Endothelial cell of umbilical vein (primary cell): ENCODE measurements around the gene NRXN3. TPM values are rescaled to one million over a fixed set of nuclear protein-coding genes. Genes with fewer than 3 reads are reported as not detected.

Source experiments
- BruUV-seq: library from RNA; stranded (reverse); fragments of 400-500 nt; replicated peaks from 2 replicates; lab custom pipeline; 2021; lab: Mats Ljungman, UMichigan
- CTCF ChIA-PET: fragments of 300-600, 350-600 bp; sonication (Branson Sonifier 250); formaldehyde crosslinking; loops from one replicate; lab custom pipeline; 2021; ENCODE audit warnings: antibody characterized with exemption, inconsistent platforms; lab: Charles Lee
- POLR2A ChIA-PET: fragments of 300-600, 350-600 bp; sonication (Branson Sonifier 250); formaldehyde crosslinking; loops from one replicate; lab custom pipeline; 2021; ENCODE audit warnings: antibody characterized with exemption, inconsistent platforms; lab: Charles Lee
- DNase-seq: peaks from one replicate; pipeline ENCODE4 v3.0.0-alpha.2; 2011; ENCODE audit warnings: low read depth, low spot score
- FAIRE-seq: peaks from 2 replicates; lab custom pipeline; 2011; peaks lifted over from hg19 to GRCh38; lab: Jason Lieb, UNC
- H2AFZ ChIP-seq: 2 replicates; pipeline ENCODE4 v1.6.0; 2012; ENCODE audit warnings: low read depth, low read length, control low read depth, inconsistent platforms
- H3K27ac ChIP-seq: 2 replicates; pipeline ENCODE4 v1.5.1; 2011; ENCODE audit warnings: low read depth, mild to moderate bottlenecking, control low read depth, low read length, moderate library complexity; ENCODE audit not compliant: insufficient read depth
- H3K27me3 ChIP-seq, 2 experiments: 2 replicates each; pipeline versions ENCODE4 v1.6.0 to v1.6.1; 2011; ENCODE audit warnings: low read length in 2 of 2, mixed read lengths in 1 of 2; ENCODE audit not compliant: control insufficient read depth in 2 of 2, insufficient read depth in 2 of 2
- H3K36me3 ChIP-seq, 2 experiments: 2 replicates in 1 of 2; 3 replicates in 1 of 2; pipeline ENCODE4 v1.5.1; 2011; ENCODE audit warnings: low read length in 2 of 2, mild to moderate bottlenecking in 1 of 2, moderate library complexity in 1 of 2; ENCODE audit not compliant: control insufficient read depth in 2 of 2, insufficient read depth in 2 of 2; ENCODE audit errors: extremely low read depth in 1 of 2
- H3K4me1 ChIP-seq: 3 replicates; pipeline ENCODE4 v1.5.1; 2011; ENCODE audit warnings: mild to moderate bottlenecking, low read length; ENCODE audit not compliant: control insufficient read depth, insufficient read depth; ENCODE audit errors: extremely low read depth
- H3K4me2 ChIP-seq: 2 replicates; pipeline ENCODE4 v1.6.1; 2011; ENCODE audit warnings: low read length, control low read depth, mixed read lengths; ENCODE audit not compliant: insufficient read depth
- H3K4me3 ChIP-seq, 3 experiments: fragments of 200-600 bp in 1 of 3; sonication (generic), shearing (Covaris generic) in 1 of 3; replicated peaks in 1 of 3; 2 replicates each; pipeline ENCODE4 v1.5.1; 2011 to 2016; ENCODE audit warnings: control low read depth in 3 of 3, low read length in 3 of 3, mild to moderate bottlenecking in 2 of 3, inconsistent platforms in 1 of 3, low read depth in 1 of 3, moderate library complexity in 1 of 3; ENCODE audit not compliant: insufficient read depth in 1 of 3
- H3K79me2 ChIP-seq: 2 replicates; pipeline ENCODE4 v1.6.0; 2012; ENCODE audit warnings: low read length, inconsistent platforms; ENCODE audit not compliant: control insufficient read depth, insufficient read depth
- H3K9ac ChIP-seq: replicated peaks from 2 replicates; pipeline ENCODE3; 2011; ENCODE audit warnings: low read length, control low read depth; ENCODE audit not compliant: insufficient read depth; ENCODE audit errors: extremely low read depth
- H3K9me1 ChIP-seq: replicated peaks from 3 replicates; pipeline ENCODE4 v1.6.0; 2011; ENCODE audit warnings: mild to moderate bottlenecking, low read length; ENCODE audit not compliant: control insufficient read depth, insufficient read depth; ENCODE audit errors: extremely low read depth
- H3K9me3 ChIP-seq: replicated peaks from 2 replicates; pipeline ENCODE4 v1.5.1; 2012; ENCODE audit warnings: low read length, inconsistent platforms; ENCODE audit not compliant: control insufficient read depth, insufficient read depth
- H4K20me1 ChIP-seq: replicated peaks from 2 replicates; pipeline ENCODE3; 2011; ENCODE audit warnings: mild to moderate bottlenecking, low read length; ENCODE audit not compliant: control insufficient read depth, insufficient read depth; ENCODE audit errors: extremely low read depth
- EZH2 ChIP-seq: IDR thresholded peaks from 2 replicates; pipeline ENCODE4 v1.6.1; 2012; ENCODE audit warnings: borderline replicate concordance, low read depth, mild to moderate bottlenecking, moderate library complexity, low read length, inconsistent platforms; ENCODE audit not compliant: severe bottlenecking
- FOS ChIP-seq: IDR thresholded peaks from 2 replicates; pipeline ENCODE4 v1.6.1; 2011; ENCODE audit warnings: mild to moderate bottlenecking, low read length, moderate library complexity, borderline replicate concordance; ENCODE audit not compliant: insufficient read depth
- GATA2 ChIP-seq: IDR thresholded peaks from 2 replicates; pipeline ENCODE4 v1.7.0; 2011; ENCODE audit warnings: low read depth, mild to moderate bottlenecking, moderate library complexity, mixed read lengths, low read length; ENCODE audit not compliant: insufficient read length, insufficient read depth
- JUN ChIP-seq: IDR thresholded peaks from 2 replicates; pipeline ENCODE4 v1.6.1; 2011; ENCODE audit warnings: borderline replicate concordance, low read depth; ENCODE audit not compliant: insufficient read length, insufficient read depth
- MYC ChIP-seq: IDR thresholded peaks from one replicate; pipeline ENCODE4 v1.6.1; 2011; ENCODE audit warnings: mild to moderate bottlenecking, low read depth, low read length
- POLR2A ChIP-seq: IDR thresholded peaks from 2 replicates; pipeline ENCODE4 v1.6.1; 2012; ENCODE audit warnings: low read depth, mild to moderate bottlenecking, control low read depth, low read length
- POLR2AphosphoS5 ChIP-seq: IDR thresholded peaks from 2 replicates; pipeline ENCODE4 v1.6.1; 2012; ENCODE audit warnings: low read depth, mild to moderate bottlenecking, control low read depth, low read length, moderate library complexity; ENCODE audit not compliant: insufficient read depth
- dilution Hi-C: fragments of 300-500 bp; cut with MboI; formaldehyde crosslinking; loops from one replicate; pipeline ENCODE4 v1.15.0; 2019; ENCODE audit warnings: low sequenced_read_pairs; ENCODE audit not compliant: extremely low pct_ligation_motif_present
- intact Hi-C: fragments of 100-400 bp; cut with micrococcal nuclease; formaldehyde crosslinking; loops from one replicate; pipeline ENCODE4 v1.10.0; 2022
- polyA plus RNA-seq, 4 experiments: library from polyadenylated mRNA; depleted of rRNA in 3 of 4; stranded (reverse) in 3 of 4; unstranded in 1 of 4; fragments of >200 nt; gene quantifications; 2 replicates each; pipeline versions ENCODE4 v1.2.1 to v1.2.3, GENCODE V29; 2011 to 2012; ENCODE audit warnings: missing spikeins in 1 of 4
- total RNA-seq: library from RNA; stranded (reverse); gene quantifications from 2 replicates; pipeline ENCODE4 v1.2.3, GENCODE V29; 2021
- TF ChIP-seq, protein P1 (sequence below): IDR thresholded peaks from 2 replicates; pipeline ENCODE4 v1.6.1; 2011; ENCODE audit not compliant: insufficient read depth, insufficient read length
- TF ChIP-seq, protein P2 (sequence below), 2 donors: IDR thresholded peaks; 1 replicate in 1 of 2; 2 replicates in 1 of 2; pipeline ENCODE4 v1.5.1; 2011; ENCODE audit warnings: low read length in 2 of 2, mild to moderate bottlenecking in 2 of 2, moderate library complexity in 2 of 2, control low read depth in 1 of 2, inconsistent platforms in 1 of 2, low read depth in 1 of 2; ENCODE audit not compliant: insufficient read depth in 1 of 2; ENCODE audit errors: extremely low read depth in 1 of 2

NRXN3 gene
- total and polyA plus RNA-seq, 2 donors (not counting 3 experiments of a cell fraction or from before 2014, with no cell fraction given) = 0.72 to 4.2 TPM

DNA sequence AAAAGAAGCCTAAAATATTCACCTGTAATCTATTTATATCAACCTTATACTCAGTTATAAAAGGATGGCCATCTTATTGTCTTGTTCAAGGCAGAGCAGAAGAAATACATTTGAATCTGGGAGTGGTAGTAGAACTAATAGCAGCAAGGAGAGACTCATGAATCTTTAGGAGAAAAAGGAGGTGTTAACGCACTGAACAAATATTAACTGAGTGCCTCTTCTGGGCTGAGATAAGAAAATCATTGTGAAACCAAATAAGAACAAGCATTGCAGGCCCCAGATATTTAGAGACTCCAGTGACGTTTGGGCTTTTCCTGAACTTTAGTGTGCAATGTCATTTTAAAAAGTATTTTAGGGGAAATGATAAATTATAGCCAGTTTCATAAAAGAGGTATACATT lies 1250.6 kb downstream of the NRXN3 start:
- intact Hi-C loops = no loop called here
- ChIA-PET CTCF (interaction anchor here (1.5 kb wide), 1 partner anchor 12 kb away, joined by 4 read pairs; no protein-coding TSS in a partner anchor), POLR2A (no interaction called here)
- dilution Hi-C loops = no loop called here
- Histone ChIP-seq H3K27ac (no peak overlapping the region), H3K4me2 (no peak overlapping the region), H3K9me1 (no peaks in the 10 kb centered on the region), H2AFZ (no peak overlapping the region), H3K4me3 (no peak overlapping the region), H3K79me2 (no peaks in the 10 kb centered on the region), H3K4me1 (peaks cover 5% of the 10 kb centered on the region), H3K27me3 (no peaks in the 10 kb centered on the region), H4K20me1 (no peaks in the 10 kb centered on the region), H3K36me3 (no peaks in the 10 kb centered on the region), H3K9me3 (no peaks in the 10 kb centered on the region), H3K9ac (no peak overlapping the region)
- DNase-seq = no peak
- TF ChIP-seq FOS (no peak), POLR2AphosphoS5 (no peak), POLR2A (no peak), EZH2 (no peak), GATA2 (no peak), JUN (no peak), MYC (no peak)
- TF ChIP-seq, protein P1, sequence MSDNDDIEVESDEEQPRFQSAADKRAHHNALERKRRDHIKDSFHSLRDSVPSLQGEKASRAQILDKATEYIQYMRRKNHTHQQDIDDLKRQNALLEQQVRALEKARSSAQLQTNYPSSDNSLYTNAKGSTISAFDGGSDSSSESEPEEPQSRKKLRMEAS = no peak
- TF ChIP-seq, protein P2, sequence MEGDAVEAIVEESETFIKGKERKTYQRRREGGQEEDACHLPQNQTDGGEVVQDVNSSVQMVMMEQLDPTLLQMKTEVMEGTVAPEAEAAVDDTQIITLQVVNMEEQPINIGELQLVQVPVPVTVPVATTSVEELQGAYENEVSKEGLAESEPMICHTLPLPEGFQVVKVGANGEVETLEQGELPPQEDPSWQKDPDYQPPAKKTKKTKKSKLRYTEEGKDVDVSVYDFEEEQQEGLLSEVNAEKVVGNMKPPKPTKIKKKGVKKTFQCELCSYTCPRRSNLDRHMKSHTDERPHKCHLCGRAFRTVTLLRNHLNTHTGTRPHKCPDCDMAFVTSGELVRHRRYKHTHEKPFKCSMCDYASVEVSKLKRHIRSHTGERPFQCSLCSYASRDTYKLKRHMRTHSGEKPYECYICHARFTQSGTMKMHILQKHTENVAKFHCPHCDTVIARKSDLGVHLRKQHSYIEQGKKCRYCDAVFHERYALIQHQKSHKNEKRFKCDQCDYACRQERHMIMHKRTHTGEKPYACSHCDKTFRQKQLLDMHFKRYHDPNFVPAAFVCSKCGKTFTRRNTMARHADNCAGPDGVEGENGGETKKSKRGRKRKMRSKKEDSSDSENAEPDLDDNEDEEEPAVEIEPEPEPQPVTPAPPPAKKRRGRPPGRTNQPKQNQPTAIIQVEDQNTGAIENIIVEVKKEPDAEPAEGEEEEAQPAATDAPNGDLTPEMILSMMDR (IDR thresholded peaks at IDR 0.05; ENCODE audit: extremely low read depth in 1 of 2, insufficient read depth in 1 of 2, low read depth in 1 of 2, low read length in 2 of 2) = no peak
- FAIRE-seq = no peak
- no TSS peak for BruUV-seq
